Left ventricle myocardium inferior (tissue), 1 donor: ENCODE measurements around the gene CDH22. TPM values are rescaled to one million over a fixed set of nuclear protein-coding genes. Genes with fewer than 3 reads are reported as not detected.

ENCODE experiments used
- DNase-seq: peaks from one replicate; pipeline ENCODE4 v3.0.0-alpha.2; 2020
- H3K27ac ChIP-seq: fragments of 200-600 bp; replicated peaks from 2 replicates; pipeline ENCODE4 v1.8.0; 2021
- H3K27me3 ChIP-seq: fragments of 200-600 bp; 2 replicates; pipeline ENCODE4 v1.8.0; 2021; ENCODE audit warnings: low read depth
- H3K36me3 ChIP-seq: fragments of 200-600 bp; 2 replicates; pipeline ENCODE4 v1.8.0; 2021
- H3K4me1 ChIP-seq: fragments of 200-600 bp; 2 replicates; pipeline ENCODE4 v1.8.0; 2021
- H3K4me3 ChIP-seq: fragments of 200-600 bp; 2 replicates; pipeline ENCODE4 v1.8.0; 2021; ENCODE audit warnings: mild to moderate bottlenecking, moderate library complexity
- H3K9me3 ChIP-seq: fragments of 200-600 bp; replicated peaks from 2 replicates; pipeline ENCODE4 v1.8.0; 2021
- CTCF ChIP-seq: fragments of 200-600 bp; IDR thresholded peaks from 2 replicates; pipeline ENCODE4 v1.8.0; 2021; ENCODE audit warnings: antibody characterized with exemption, mild to moderate bottlenecking, borderline replicate concordance
- intact Hi-C: fragments of 100-400 bp; cut with micrococcal nuclease; formaldehyde crosslinking; loops from one replicate; pipeline ENCODE4 v1.11.0; 2022
- total RNA-seq: library from RNA; stranded (reverse); fragmentation: NEBNext Ultra II Directional; extraction: Animal tissue kit (Norgen Biotek cat#: 25700); gene quantifications from one replicate; pipeline ENCODE4 v1.2.1, GENCODE V29; 2021
- donor health status: DM: no; HTN: yes; CAD: no; lungs with severe emphysema.

CDH22 gene
- total RNA-seq, 1 donor from 2014 or later = 2.3 TPM

- no peak for DNase-seq
- no peak overlapping the region for H3K27ac ChIP-seq
- H3K36me3 ChIP-seq = no peaks in the 10 kb centered on the region
- no peak overlapping the region for H3K4me3 ChIP-seq
- H3K4me1 ChIP-seq = peaks cover 15% of the 10 kb centered on the region
- H3K27me3 ChIP-seq = peaks cover 100% of the 10 kb centered on the region
- TF ChIP-seq CTCF = no peak
- intact Hi-C loops = no loop called here
- no peaks in the 10 kb centered on the region for H3K9me3 ChIP-seq
Measured at GRCh38 chr20:46312945-46313861, 4.9 kb upstream of the CDH22 start.

- H3K4me1 ChIP-seq = peaks cover 23% of the 10 kb centered on the region
- no peak overlapping the region for H3K4me3 ChIP-seq
- no peaks in the 10 kb centered on the region for H3K9me3 ChIP-seq
- peaks cover 100% of the 10 kb centered on the region for H3K27me3 ChIP-seq
- no peak for DNase-seq
- H3K27ac ChIP-seq = no peak overlapping the region
- intact Hi-C loops = no loop called here
- no peak for TF ChIP-seq CTCF
- no peaks in the 10 kb centered on the region for H3K36me3 ChIP-seq
Measured at GRCh38 chr20:46312075-46312944, 4.0 kb upstream of the CDH22 start.

- no peaks in the 10 kb centered on the region for H3K36me3 ChIP-seq
- no peak for DNase-seq
- peaks cover 100% of the 10 kb centered on the region for H3K27me3 ChIP-seq
- H3K27ac ChIP-seq = no peak overlapping the region
- H3K4me1 ChIP-seq = peaks cover 28% of the 10 kb centered on the region
- intact Hi-C loops = no loop called here
- H3K9me3 ChIP-seq = no peaks in the 10 kb centered on the region
- H3K4me3 ChIP-seq = no peak overlapping the region
- no peak for TF ChIP-seq CTCF
Measured at GRCh38 chr20:46311719-46312074, 3.4 kb upstream of the CDH22 start.

GRCh38 chr20:46311039-46311650 is 2.8 kb upstream of the CDH22 start:
- Histone ChIP-seq H3K4me3 (no peak overlapping the region), H3K4me1 (peaks cover 30% of the 10 kb centered on the region), H3K27me3 (peaks cover 100% of the 10 kb centered on the region), H3K27ac (no peak overlapping the region), H3K9me3 (no peaks in the 10 kb centered on the region), H3K36me3 (no peaks in the 10 kb centered on the region)
- DNase-seq = no peak
- no peak for TF ChIP-seq CTCF
- intact Hi-C loops = no loop called here

- H3K9me3 ChIP-seq = no peaks in the 10 kb centered on the region
- H3K27ac ChIP-seq = no peak overlapping the region
- H3K36me3 ChIP-seq = no peaks in the 10 kb centered on the region
- intact Hi-C loops = no loop called here
- no peak for TF ChIP-seq CTCF
- peaks cover 100% of the 10 kb centered on the region for H3K27me3 ChIP-seq
- no peak for DNase-seq
- H3K4me1 ChIP-seq = peaks cover 42% of the 10 kb centered on the region
- no peak overlapping the region for H3K4me3 ChIP-seq
Measured at GRCh38 chr20:46309945-46310344, 1.6 kb upstream of the CDH22 start.
